Adipocyte (in vitro differentiated cells): ENCODE results near the gene MLLT3.
A peak's percentile ranks its signal among the peaks of the same experiment; 100 is the strongest.
"Not testable (repeated sequence)": the region's sequence is repeated elsewhere in the genome, so short reads cannot be mapped to it uniquely, and the experiment has no call there.

Source experiments
- DNase-seq: peaks from one replicate; pipeline ENCODE4 v3.0.0-alpha.2; 2015; ENCODE audit warnings: low read depth
- H3K27me3 ChIP-seq: replicated peaks from 2 replicates; pipeline ENCODE4 v1.7.0; 2013; ENCODE audit warnings: mild to moderate bottlenecking, low read length, moderate library complexity; ENCODE audit not compliant: control insufficient read depth, insufficient read depth
- H3K36me3 ChIP-seq: 2 replicates; pipeline ENCODE4 v1.7.0; 2013; ENCODE audit warnings: low read length, mild to moderate bottlenecking, moderate library complexity; ENCODE audit not compliant: control insufficient read depth, insufficient read depth, severe bottlenecking
- H3K4me1 ChIP-seq: 2 replicates; pipeline ENCODE4 v1.7.0; 2013; ENCODE audit warnings: mild to moderate bottlenecking, low read length, moderate library complexity; ENCODE audit not compliant: control insufficient read depth, insufficient read depth
- H3K4me3 ChIP-seq: 2 replicates; pipeline ENCODE4 v1.7.0; 2013; ENCODE audit warnings: mild to moderate bottlenecking, low read length, moderate library complexity
- H3K9ac ChIP-seq: 2 replicates; pipeline ENCODE4 v1.7.0; 2013; ENCODE audit warnings: mild to moderate bottlenecking, low read length, moderate library complexity
- H3K9me3 ChIP-seq: 2 replicates; pipeline ENCODE4 v1.7.0; 2013; ENCODE audit warnings: mild to moderate bottlenecking, low read length, moderate library complexity; ENCODE audit not compliant: control insufficient read depth

Gene MLLT3

GRCh38 chr9:20622330-20623020 lies at the start of gene MLLT3:
TSS of gene MLLT3 (minus strand) at chr9:20622499.
- no peaks in the 10 kb centered on the region for H3K9me3 ChIP-seq
- peaks cover 23% of the 10 kb centered on the region for H3K4me1 ChIP-seq
- H3K9ac ChIP-seq, result peak within 1 kb of the TSS; percentile 91
- H3K27me3 ChIP-seq, result no peaks in the 10 kb centered on the region
- peak within 1 kb of the TSS; percentile 98 for H3K4me3 ChIP-seq
- no peaks in the 10 kb centered on the region for H3K36me3 ChIP-seq
- peak; percentile 98 for DNase-seq

GRCh38 chr9:20671635-20672034 lies 49.3 kb upstream of the MLLT3 start:
- Histone ChIP-seq H3K9ac (no peak overlapping the region), H3K4me3 (no peak overlapping the region), H3K36me3 (no peaks in the 10 kb centered on the region), H3K9me3 (no peaks in the 10 kb centered on the region), H3K27me3 (no peaks in the 10 kb centered on the region), H3K4me1 (no peaks in the 10 kb centered on the region)
- DNase-seq, result no peak

- H3K4me1 ChIP-seq, result no peaks in the 10 kb centered on the region
- DNase-seq, result no peak
- no peaks in the 10 kb centered on the region for H3K36me3 ChIP-seq
- H3K4me3 ChIP-seq, result no peak overlapping the region
- no peaks in the 10 kb centered on the region for H3K9me3 ChIP-seq
- H3K27me3 ChIP-seq, result no peaks in the 10 kb centered on the region
- H3K9ac ChIP-seq, result no peak overlapping the region
These were observed 48.1 kb upstream of the MLLT3 start for GRCh38 chr9:20670395-20670794.

- Histone ChIP-seq H3K9ac (no peak overlapping the region), H3K4me3 (no peak overlapping the region), H3K36me3 (no peaks in the 10 kb centered on the region), H3K27me3 (no peaks in the 10 kb centered on the region), H3K4me1 (no peaks in the 10 kb centered on the region), H3K9me3 (no peaks in the 10 kb centered on the region)
- no peak for DNase-seq
These were observed 42.2 kb upstream of the MLLT3 start for GRCh38 chr9:20664501-20664900.

GRCh38 chr9:20663133-20663532 lies 40.8 kb upstream of the MLLT3 start:
- Histone ChIP-seq H3K4me3 (no peak overlapping the region), H3K36me3 (no peaks in the 10 kb centered on the region), H3K9ac (no peak overlapping the region), H3K4me1 (no peaks in the 10 kb centered on the region), H3K9me3 (no peaks in the 10 kb centered on the region), H3K27me3 (no peaks in the 10 kb centered on the region)
- no peak for DNase-seq

- no peak overlapping the region for H3K9ac ChIP-seq
- H3K36me3 ChIP-seq, result no peaks in the 10 kb centered on the region
- no peaks in the 10 kb centered on the region for H3K4me1 ChIP-seq
- no peaks in the 10 kb centered on the region for H3K27me3 ChIP-seq
- H3K9me3 ChIP-seq, result no peaks in the 10 kb centered on the region
- H3K4me3 ChIP-seq, result no peak overlapping the region
- no peak for DNase-seq
These were observed 39.9 kb upstream of the MLLT3 start for GRCh38 chr9:20662156-20662555.

- Histone ChIP-seq H3K27me3 (no peaks in the 10 kb centered on the region), H3K9ac (no peak overlapping the region), H3K4me1 (no peaks in the 10 kb centered on the region), H3K9me3 (peaks cover 3% of the 10 kb centered on the region), H3K36me3 (no peaks in the 10 kb centered on the region), H3K4me3 (peak overlapping the region; percentile 79)
- DNase-seq, result no peak
These were observed 37.2 kb upstream of the MLLT3 start for GRCh38 chr9:20659474-20659967.

- peak overlapping the region; percentile 17 for H3K9ac ChIP-seq
- DNase-seq, result no peak
- peak overlapping the region; percentile 79 for H3K4me3 ChIP-seq
- H3K27me3 ChIP-seq, result no peaks in the 10 kb centered on the region
- no peaks in the 10 kb centered on the region for H3K36me3 ChIP-seq
- H3K9me3 ChIP-seq, result peaks cover 4% of the 10 kb centered on the region
- no peaks in the 10 kb centered on the region for H3K4me1 ChIP-seq
These were observed 36.6 kb upstream of the MLLT3 start for GRCh38 chr9:20658677-20659473.

- H3K9ac ChIP-seq, result peak overlapping the region; percentile 17
- not testable (repeated sequence) for H3K9me3 ChIP-seq, H3K36me3 ChIP-seq, H3K4me1 ChIP-seq, DNase-seq, H3K27me3 ChIP-seq
- peak overlapping the region; percentile 79 for H3K4me3 ChIP-seq
These were observed 36.0 kb upstream of the MLLT3 start for GRCh38 chr9:20658246-20658667.

GRCh38 chr9:20651939-20652338 lies 29.6 kb upstream of the MLLT3 start:
- no peaks in the 10 kb centered on the region for H3K27me3 ChIP-seq
- no peak overlapping the region for H3K9ac ChIP-seq
- DNase-seq, result no peak
- H3K4me3 ChIP-seq, result no peak overlapping the region
- H3K9me3 ChIP-seq, result peaks cover 4% of the 10 kb centered on the region
- H3K4me1 ChIP-seq, result no peaks in the 10 kb centered on the region
- no peaks in the 10 kb centered on the region for H3K36me3 ChIP-seq

- Histone ChIP-seq H3K9ac (no peak overlapping the region), H3K27me3 (no peaks in the 10 kb centered on the region), H3K4me3 (no peak overlapping the region), H3K9me3 (peaks cover 4% of the 10 kb centered on the region), H3K4me1 (no peaks in the 10 kb centered on the region), H3K36me3 (no peaks in the 10 kb centered on the region)
- no peak for DNase-seq
These were observed 28.5 kb upstream of the MLLT3 start for GRCh38 chr9:20650750-20651299.
